A673 (cell line): ENCODE measurements around the gene CSF2.

Experiments
- EZH2 ChIP-seq: fragments of 200-600 bp; sonication (generic); IDR thresholded peaks from 2 replicates; pipeline ENCODE4 v1.6.1; 2017; ENCODE audit warnings: borderline replicate concordance, low read depth, mild to moderate bottlenecking, mixed read lengths, antibody characterized with exemption, low read length; ENCODE audit not compliant: poor library complexity, severe bottlenecking
- TF ChIP-seq, protein P1 (sequence below): fragments of 300-800, 200-600 bp; sonication (generic); conservative IDR thresholded peaks from 2 replicates; pipeline ENCODE4 v1.5.1; 2017; ENCODE audit warnings: low read depth, mild to moderate bottlenecking, antibody characterized with exemption, low read length, moderate library complexity, mixed read lengths

DNA sequence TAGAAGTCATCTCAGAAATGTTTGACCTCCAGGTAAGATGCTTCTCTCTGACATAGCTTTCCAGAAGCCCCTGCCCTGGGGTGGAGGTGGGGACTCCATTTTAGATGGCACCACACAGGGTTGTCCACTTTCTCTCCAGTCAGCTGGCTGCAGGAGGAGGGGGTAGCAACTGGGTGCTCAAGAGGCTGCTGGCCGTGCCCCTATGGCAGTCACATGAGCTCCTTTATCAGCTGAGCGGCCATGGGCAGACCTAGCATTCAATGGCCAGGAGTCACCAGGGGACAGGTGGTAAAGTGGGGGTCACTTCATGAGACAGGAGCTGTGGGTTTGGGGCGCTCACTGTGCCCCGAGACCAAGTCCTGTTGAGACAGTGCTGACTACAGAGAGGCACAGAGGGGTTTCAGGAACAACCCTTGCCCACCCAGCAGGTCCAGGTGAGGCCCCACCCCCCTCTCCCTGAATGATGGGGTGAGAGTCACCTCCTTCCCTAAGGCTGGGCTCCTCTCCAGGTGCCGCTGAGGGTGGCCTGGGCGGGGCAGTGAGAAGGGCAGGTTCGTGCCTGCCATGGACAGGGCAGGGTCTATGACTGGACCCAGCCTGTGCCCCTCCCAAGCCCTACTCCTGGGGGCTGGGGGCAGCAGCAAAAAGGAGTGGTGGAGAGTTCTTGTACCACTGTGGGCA lies 642 bp downstream of the CSF2 start:
- TF ChIP-seq, protein P1, sequence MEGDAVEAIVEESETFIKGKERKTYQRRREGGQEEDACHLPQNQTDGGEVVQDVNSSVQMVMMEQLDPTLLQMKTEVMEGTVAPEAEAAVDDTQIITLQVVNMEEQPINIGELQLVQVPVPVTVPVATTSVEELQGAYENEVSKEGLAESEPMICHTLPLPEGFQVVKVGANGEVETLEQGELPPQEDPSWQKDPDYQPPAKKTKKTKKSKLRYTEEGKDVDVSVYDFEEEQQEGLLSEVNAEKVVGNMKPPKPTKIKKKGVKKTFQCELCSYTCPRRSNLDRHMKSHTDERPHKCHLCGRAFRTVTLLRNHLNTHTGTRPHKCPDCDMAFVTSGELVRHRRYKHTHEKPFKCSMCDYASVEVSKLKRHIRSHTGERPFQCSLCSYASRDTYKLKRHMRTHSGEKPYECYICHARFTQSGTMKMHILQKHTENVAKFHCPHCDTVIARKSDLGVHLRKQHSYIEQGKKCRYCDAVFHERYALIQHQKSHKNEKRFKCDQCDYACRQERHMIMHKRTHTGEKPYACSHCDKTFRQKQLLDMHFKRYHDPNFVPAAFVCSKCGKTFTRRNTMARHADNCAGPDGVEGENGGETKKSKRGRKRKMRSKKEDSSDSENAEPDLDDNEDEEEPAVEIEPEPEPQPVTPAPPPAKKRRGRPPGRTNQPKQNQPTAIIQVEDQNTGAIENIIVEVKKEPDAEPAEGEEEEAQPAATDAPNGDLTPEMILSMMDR, result no peak
- no peak for TF ChIP-seq EZH2
